CD4-positive, alpha-beta T cell treated with Interleukin-10 for 1 hour (primary cell): ENCODE measurements around the gene SPANXD.
"Not testable (repeated sequence)": the region's sequence is repeated elsewhere in the genome, so short reads cannot be mapped to it uniquely, and the experiment has no call there.

ENCODE experiments used
- DNase-seq: peaks from one replicate; pipeline ENCODE4 v3.0.0-alpha.2; 2020

SPANXD gene

GRCh38 chrX:141698639-141699038 lies at the start of gene SPANXD:
SPANXD (minus strand) TSS chrX:141698739; CDS start chrX:141698405, 334 bp downstream.
- not testable (repeated sequence) for DNase-seq

GRCh38 chrX:141742666-141743065 lies 44.1 kb upstream of the SPANXD start:
- no peak for DNase-seq

GRCh38 chrX:141736656-141737055 lies 38.1 kb upstream of the SPANXD start:
- DNase-seq = no peak

GRCh38 chrX:141733371-141733770 lies 34.8 kb upstream of the SPANXD start:
- no peak for DNase-seq

- DNase-seq = no peak
These were observed 33.5 kb upstream of the SPANXD start for GRCh38 chrX:141732031-141732430.

- DNase-seq = no peak
These were observed 25.6 kb upstream of the SPANXD start for GRCh38 chrX:141724186-141724585.

- DNase-seq = no peak
These were observed 16.1 kb upstream of the SPANXD start for GRCh38 chrX:141714680-141715079.

GRCh38 chrX:141701072-141701471 lies 2.5 kb upstream of the SPANXD start:
- no peak for DNase-seq

- DNase-seq = no peak
These were observed 24.6 kb downstream of the SPANXD start for GRCh38 chrX:141673946-141674345.

GRCh38 chrX:141669689-141670088 lies 28.9 kb downstream of the SPANXD start:
- DNase-seq = no peak

GRCh38 chrX:141668371-141668770 lies 30.2 kb downstream of the SPANXD start:
- DNase-seq = no peak

- DNase-seq = no peak
These were observed 35.8 kb downstream of the SPANXD start for GRCh38 chrX:141662781-141663180.

- no peak for DNase-seq
These were observed 46.3 kb downstream of the SPANXD start for GRCh38 chrX:141652286-141652685.
